Activated CD4-positive, alpha-beta T cell treated with anti-CD3 and anti-CD28 coated beads for 4 hours (primary cell): Measurements from ENCODE around the gene SLC35E4.
A peak's percentile ranks its signal among the peaks of the same experiment; 100 is the strongest.
"Not testable (repeated sequence)": the region's sequence is repeated elsewhere in the genome, so short reads cannot be mapped to it uniquely, and the experiment has no call there.

Experiments used
- DNase-seq, 2 donors: peaks; one replicate each; pipeline ENCODE4 v3.0.0-alpha.2; 2020

The SLC35E4 gene

DNA sequence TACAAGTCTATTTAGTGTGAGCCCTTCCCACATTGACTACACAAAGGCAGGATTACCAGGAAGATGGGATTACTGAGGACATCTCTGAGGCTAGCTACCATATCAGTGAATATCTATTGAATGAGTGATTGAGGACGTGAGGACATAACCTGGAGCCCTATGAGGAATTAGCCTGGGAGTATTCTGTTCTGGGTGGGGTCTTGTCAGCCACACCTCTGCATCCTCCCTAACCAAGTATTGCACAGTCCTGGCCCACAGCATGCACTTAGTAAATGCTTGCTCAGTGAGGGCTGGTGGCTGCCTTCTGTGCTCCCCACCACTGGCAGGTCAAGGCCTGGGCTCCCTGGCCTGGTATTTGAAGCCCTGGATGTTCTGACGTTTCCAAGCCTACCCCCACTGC lies 17.3 kb downstream of the SLC35E4 start:
- DNase-seq = no peak

DNA sequence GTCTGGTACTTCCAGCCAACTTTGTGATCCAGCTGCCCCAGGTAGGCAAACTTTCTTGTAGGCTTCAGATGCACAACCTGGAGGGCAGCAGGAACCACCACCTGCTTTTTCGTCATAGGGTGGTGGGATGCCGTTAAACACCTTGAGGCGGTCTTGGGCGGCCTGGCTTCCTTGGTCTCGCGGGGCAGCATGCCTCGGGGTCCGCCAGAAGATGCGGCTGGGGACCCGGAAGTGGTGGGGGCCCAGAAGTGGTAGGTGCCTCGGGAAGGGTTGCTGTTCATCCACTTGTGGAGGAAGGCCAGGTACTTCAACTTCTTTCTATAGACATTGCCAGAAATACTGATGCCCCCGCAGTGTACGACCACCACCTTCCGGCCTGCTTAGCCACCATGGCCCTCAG lies 18.8 kb downstream of the SLC35E4 start:
- DNase-seq = no peak

DNA sequence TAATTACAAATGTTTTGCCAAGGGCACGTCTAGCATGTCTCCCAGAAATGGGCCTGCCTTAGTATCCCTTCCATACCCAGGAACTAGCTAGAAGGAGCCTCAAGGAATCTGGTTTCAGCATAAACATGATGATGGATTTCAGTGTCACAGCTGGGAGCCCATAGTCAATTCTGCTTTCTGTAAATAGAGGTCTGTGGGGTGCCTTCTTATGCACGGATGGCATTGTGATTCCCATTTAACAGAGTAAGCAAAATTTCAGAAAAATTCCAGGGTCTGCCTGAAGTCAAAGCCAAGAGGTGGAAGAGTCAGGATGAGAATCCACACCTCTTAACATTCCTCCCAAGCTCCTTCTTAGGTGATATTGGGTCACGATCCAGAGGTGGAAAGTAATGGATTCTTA lies 20.0 kb downstream of the SLC35E4 start:
- no peak for DNase-seq

DNA sequence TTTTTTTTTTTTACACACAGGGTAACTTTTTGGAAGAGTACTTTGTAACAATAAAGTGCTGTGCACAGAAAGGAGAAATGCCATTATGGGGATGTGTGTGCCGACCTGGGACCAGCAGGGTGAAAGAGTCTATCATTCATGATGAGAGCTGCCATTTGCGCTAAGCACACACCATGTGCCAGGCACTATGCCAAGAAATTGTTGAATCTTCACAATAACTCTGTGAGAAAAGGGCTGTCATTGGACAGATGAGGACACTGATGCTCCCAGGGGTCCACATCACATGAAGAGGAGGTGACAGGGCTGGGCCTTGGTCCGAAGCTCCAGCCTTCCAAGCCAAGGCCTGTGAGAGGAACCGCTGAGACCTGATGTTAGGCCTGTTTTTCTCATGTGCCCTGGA lies 26.5 kb downstream of the SLC35E4 start:
- DNase-seq = no peak

GRCh38 chr22:30664798-30665197 lies 29.2 kb downstream of the SLC35E4 start:
- no peak for DNase-seq

DNA sequence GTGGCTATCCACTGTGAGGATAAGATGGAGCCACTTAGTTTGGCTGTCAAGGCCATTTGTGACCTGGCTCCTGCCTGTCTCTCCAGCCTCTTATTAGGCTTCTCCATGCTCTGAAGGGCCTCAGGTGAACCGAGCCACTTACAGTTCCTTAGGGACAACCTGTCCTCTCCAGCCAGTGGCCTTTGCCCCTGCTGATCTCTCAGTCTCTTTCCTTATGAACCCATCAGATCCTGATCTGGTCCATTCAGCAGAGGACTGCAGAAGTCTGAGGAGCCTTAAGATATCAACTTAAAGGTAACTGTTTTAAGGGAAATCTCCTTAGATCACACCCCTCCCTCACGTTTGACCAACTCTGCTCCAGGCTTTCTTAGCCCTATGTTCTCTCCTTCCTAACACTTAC lies 29.7 kb downstream of the SLC35E4 start:
- DNase-seq = no peak

DNA sequence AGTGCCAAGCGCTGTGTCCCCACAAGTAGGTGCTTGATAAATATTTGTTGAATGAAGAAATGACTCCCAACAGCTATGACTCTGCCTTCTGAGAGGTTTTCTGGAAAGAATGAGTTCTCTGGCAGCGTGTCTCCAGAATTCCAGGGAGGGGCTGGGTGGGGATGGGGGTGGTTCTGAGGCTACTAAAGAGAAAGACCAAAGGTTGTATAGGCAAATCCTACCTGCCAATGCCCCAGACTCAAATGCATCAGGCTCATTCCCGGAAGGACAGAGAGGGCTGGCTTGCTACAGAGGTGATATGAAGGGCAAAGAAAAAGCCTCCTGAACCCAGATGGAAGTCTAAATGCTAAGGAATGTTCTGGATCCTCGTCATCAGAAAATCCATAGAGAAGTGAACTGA lies 30.2 kb downstream of the SLC35E4 start:
- DNase-seq = no peak

DNA sequence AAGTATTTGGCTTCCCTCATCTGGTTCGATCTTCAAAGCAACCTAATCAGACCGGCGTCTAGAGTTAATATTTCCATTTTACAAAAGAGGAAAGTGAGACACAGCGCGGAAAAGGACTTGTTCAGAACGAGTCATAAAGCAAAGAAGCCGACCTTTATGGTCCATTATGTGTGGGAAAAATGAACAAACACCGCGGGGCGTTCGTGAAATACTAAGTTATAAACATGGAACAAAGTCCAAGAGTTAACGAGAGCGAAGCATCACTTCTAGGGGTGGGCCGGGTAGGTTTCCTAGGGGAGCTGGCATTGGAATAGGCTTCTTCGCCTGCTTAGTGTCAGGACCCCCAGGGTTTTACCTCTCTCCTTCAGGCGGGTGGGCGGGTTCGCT lies 31.5 kb downstream of the SLC35E4 start:
- DNase-seq = peak; percentile 16 to 44

GRCh38 chr22:30667494-30668385 lies 32.2 kb downstream of the SLC35E4 start, which contains the start of gene DUSP18:
Gene DUSP18, minus strand, starts transcription at chr22:30667875. Its CDS starts 3,872 bp downstream, at chr22:30664003.
- peak; percentile 91 to 94 for DNase-seq

DNA sequence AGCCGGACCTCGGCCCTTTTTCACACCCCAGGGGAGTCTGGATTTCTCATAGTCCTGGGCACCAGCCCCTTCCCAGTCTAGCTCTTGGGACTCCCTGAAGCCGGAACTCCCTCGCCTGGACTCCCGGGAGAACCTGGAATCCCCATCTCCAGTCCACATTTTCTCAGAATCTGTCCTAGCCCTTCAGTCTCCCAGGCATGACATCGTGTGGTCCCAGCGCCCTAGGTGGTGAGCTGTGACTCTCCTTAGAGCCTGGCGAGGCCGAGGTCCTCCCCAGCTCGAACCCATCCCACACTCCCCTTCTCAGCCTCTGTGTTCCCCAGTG lies 32.8 kb downstream of the SLC35E4 start:
- no peak for DNase-seq

DNA sequence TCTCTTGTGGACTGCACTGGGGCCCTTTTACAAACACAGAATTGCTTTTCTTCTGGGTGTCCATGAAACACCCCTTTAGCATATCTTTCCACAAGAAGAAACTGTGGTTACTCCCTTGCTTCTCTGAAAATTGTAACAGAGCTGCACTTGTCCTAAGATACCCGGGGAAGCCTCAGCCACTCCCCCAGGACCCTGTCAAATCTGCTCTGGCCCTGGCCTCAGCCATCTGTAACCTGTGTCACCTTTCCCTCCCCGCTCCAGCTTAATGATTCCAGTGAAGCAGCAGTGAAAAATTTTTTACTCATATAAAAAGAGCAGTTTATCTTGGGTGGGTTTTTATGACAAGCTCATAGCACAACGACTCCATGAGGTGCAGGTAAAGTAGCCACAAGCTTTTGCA lies 35.5 kb downstream of the SLC35E4 start:
- no peak for DNase-seq

DNA sequence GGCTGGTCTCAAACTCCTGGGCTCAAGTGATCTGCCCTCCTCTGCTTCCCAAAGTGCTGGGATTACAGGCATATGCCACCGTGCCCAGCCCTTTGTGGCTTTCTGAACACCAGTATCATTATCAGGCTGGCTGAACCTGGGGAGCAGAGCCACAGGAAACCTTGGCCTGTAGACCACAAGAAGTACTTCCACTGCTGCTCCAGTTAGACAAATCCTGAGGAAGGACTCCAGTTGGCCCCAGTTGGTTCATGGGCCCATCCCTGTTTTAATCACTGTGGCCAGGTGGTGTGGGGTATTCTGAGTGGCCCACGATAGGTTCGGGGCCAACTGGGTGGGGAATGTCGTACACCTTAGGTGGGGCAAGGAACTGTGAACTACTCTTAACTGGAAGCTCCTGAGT lies 37.6 kb downstream of the SLC35E4 start:
- no peak for DNase-seq

DNA sequence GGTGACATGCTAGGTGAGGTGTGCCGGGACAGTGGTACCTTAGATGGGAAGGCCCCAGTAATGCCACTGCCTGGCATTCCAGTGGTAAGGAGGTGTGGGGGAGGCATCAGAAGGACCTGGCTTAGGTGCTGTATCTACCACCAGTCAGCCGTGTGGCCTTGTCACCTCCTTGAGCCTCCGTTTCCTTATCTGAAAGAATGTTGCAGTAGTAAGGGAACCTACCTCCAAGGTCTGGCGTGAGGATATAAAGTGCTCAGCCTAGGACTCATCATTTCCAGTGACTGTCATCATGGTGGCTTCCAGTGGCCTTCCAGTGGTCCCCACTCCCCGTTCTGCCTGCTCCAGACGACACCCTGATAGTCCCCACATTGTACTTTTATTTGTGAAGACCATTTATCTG lies 38.9 kb downstream of the SLC35E4 start:
- DNase-seq = no peak

DNA sequence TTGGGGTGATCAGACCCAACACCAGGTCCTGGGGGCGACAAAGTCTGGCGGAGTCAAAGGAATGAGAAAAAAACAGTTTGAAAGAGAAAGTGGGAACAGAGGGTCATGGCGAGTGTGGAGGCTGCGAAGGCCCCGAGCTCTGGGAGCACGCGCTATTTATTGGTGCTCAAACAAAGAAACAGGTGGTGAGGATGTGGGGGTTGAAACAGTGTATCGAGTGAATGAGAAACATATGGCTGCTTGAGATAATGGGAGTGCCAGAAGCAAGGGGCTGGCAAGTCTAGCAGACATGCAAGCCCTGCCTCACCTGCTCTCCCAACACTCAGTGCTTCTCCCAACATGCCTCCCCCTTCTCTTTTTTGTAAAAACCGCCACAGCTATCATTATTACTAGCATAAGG lies 39.9 kb downstream of the SLC35E4 start:
- no peak for DNase-seq

GRCh38 chr22:30676565-30676964 lies 41.0 kb downstream of the SLC35E4 start:
- not testable (repeated sequence) for DNase-seq

- not testable (repeated sequence) for DNase-seq
Measured at GRCh38 chr22:30679895-30680690, 44.5 kb downstream of the SLC35E4 start.

- no peak for DNase-seq
Measured at GRCh38 chr22:30680991-30681770, 45.6 kb downstream of the SLC35E4 start.

- DNase-seq = no peak
Measured at GRCh38 chr22:30681831-30682230, 46.2 kb downstream of the SLC35E4 start.

GRCh38 chr22:30685178-30685577 lies 49.6 kb downstream of the SLC35E4 start:
- DNase-seq = no peak

GRCh38 chr22:30687358-30687757 lies 51.8 kb downstream of the SLC35E4 start:
- no peak for DNase-seq

- no peak for DNase-seq
Measured at GRCh38 chr22:30689622-30690021, 54.0 kb downstream of the SLC35E4 start.

- no peak for DNase-seq
Measured at GRCh38 chr22:30691204-30691603, 55.6 kb downstream of the SLC35E4 start.

- DNase-seq = peak; percentile 54 to 60
Measured at GRCh38 chr22:30694171-30694639, 58.6 kb downstream of the SLC35E4 start.
